ENCODE results near the gene RABGAP1. TPM values are rescaled to one million over a fixed set of nuclear protein-coding genes. Genes with fewer than 3 reads are reported as not detected.

The RABGAP1 gene
- polyA plus RNA-seq, 1 of the 3 experiments (the other 2 are of a cell fraction) = 20.2 TPM

- TF ChIP-seq TEAD4 (IDR thresholded peaks at IDR 0.05; ENCODE audit: borderline replicate concordance, insufficient read depth) (no peak), SIN3A (IDR thresholded peaks at IDR 0.05; ENCODE audit: borderline replicate concordance, low read depth, low read length) (no peak), MXI1 (IDR thresholded peaks at IDR 0.05; ENCODE audit: low read depth, low read length) (no peak), FOSL2 (IDR thresholded peaks at IDR 0.05; ENCODE audit: borderline replicate concordance, low read depth) (no peak)
Observed at GRCh38 chr9:122897969-122898368, 42.9 kb upstream of the RABGAP1 start (continued).

- no peak for DNase-seq
- no peaks in the 10 kb centered on the region for H3K27me3 ChIP-seq (ENCODE audit: insufficient read depth)
- ChIA-PET POLR2A (no interaction called here), CTCF (no interaction called here)
- peaks cover 13 to 28% of the 10 kb centered on the region in 2 experiments for H3K36me3 ChIP-seq (replicated peaks in 1 of 2; ENCODE audit: control insufficient read depth in 1 of 2, insufficient read depth in 2 of 2, low read length in 1 of 2)
- H3K4me3 ChIP-seq (ENCODE audit: low read depth in 2 of 2, low read length in 1 of 2) = peak overlapping the region; percentile 12 to 17; a peak in 3 of 4 replicates
- peaks cover 93% of the 10 kb centered on the region for H3K79me2 ChIP-seq (ENCODE audit: insufficient read depth)
- peak overlapping the region; percentile 18; the same call in 1 of the 2 replicates for H3K9ac ChIP-seq
- peaks cover 11% of the 10 kb centered on the region for H3F3A ChIP-seq (replicated peaks; ENCODE audit: insufficient read depth)
- no peak overlapping the region for H2AFZ ChIP-seq (ENCODE audit: low read depth)
- peaks cover 2 to 10% of the 10 kb centered on the region in 2 experiments; a peak in 2 of 4 replicates for H3K4me1 ChIP-seq (ENCODE audit: control insufficient read depth in 1 of 2, insufficient read depth in 2 of 2, low read depth in 1 of 2, low read length in 1 of 2)
- WGBS (ENCODE audit: low lambda C conversion rate) = 82% methylated on average over 2 of the region's 2 CpGs
- no peak for TF ChIP-seq TAF1 (IDR thresholded peaks at IDR 0.05; ENCODE audit: borderline replicate concordance, low read depth, low read length)
- TF ChIP-seq IRF3 (IDR thresholded peaks at IDR 0.05; ENCODE audit: low read depth, low read length) = no peak
- no peak for TF ChIP-seq TEAD4 (IDR thresholded peaks at IDR 0.05; ENCODE audit: borderline replicate concordance, insufficient read depth)
- TF ChIP-seq NFIC (IDR thresholded peaks at IDR 0.05; ENCODE audit: borderline replicate concordance) = no peak
- no peak for TF ChIP-seq EZH2phosphoT487 (IDR thresholded peaks at IDR 0.05; ENCODE audit: borderline replicate concordance, low read depth)
- TF ChIP-seq SIN3A (IDR thresholded peaks at IDR 0.05; ENCODE audit: borderline replicate concordance, low read depth, low read length) = no peak
- TF ChIP-seq GATA2 (CRISPR knock-in tag; IDR thresholded peaks at IDR 0.05) = no peak
- TF ChIP-seq FOXJ3 (CRISPR knock-in tag; IDR thresholded peaks at IDR 0.05) = no peak
- TF ChIP-seq MEF2A (IDR thresholded peaks at IDR 0.05; ENCODE audit: borderline replicate concordance, low read depth) = no peak
- H4K20me1 ChIP-seq (ENCODE audit: insufficient read depth) = peaks cover 26% of the 10 kb centered on the region
- no peaks in the 10 kb centered on the region for H3K9me2 ChIP-seq
- no peaks in the 10 kb centered on the region for H3K9me3 ChIP-seq
- H3K27ac ChIP-seq (ENCODE audit: low read depth in 2 of 2, low read length in 1 of 2) = peak overlapping the region; percentile 24 to 36; a peak in 3 of 4 replicates
- H3K4me2 ChIP-seq = peak overlapping the region; percentile 63
Observed at GRCh38 chr9:122900791-122901190, 40.0 kb upstream of the RABGAP1 start.

- ChIA-PET CTCF (interaction anchor here (1.3 to 1.5 kb wide), 2 partner anchors 87 to 805 kb away, joined by 3 to 5 read pairs; no protein-coding TSS in a partner anchor), POLR2A (no interaction called here)
- 1% methylated on average over 8 of the region's 8 CpGs for WGBS (ENCODE audit: low lambda C conversion rate)
- TF ChIP-seq IRF3 (IDR thresholded peaks at IDR 0.05; ENCODE audit: low read depth, low read length) = no peak
- no peak for TF ChIP-seq USF2 (IDR thresholded peaks at IDR 0.05; ENCODE audit: borderline replicate concordance, low read depth, low read length)
- TF ChIP-seq JUND (IDR thresholded peaks at IDR 0.05) = no peak
- no peak for TF ChIP-seq RAD21 (IDR thresholded peaks at IDR 0.05; ENCODE audit: low read length)
- no peak for TF ChIP-seq ELF1 (IDR thresholded peaks at IDR 0.05)
- no peak for TF ChIP-seq REST (IDR thresholded peaks at IDR 0.05; ENCODE audit: low read depth, low read length)
- TF ChIP-seq USF1 (IDR thresholded peaks at IDR 0.05; ENCODE audit: borderline replicate concordance, low read depth) = no peak
- TF ChIP-seq RCOR1 (IDR thresholded peaks at IDR 0.05; ENCODE audit: low read length) = no peak
Observed at GRCh38 chr9:122904466-122904822, 36.4 kb upstream of the RABGAP1 start.

More at GRCh38 chr9:122904466-122904822, 36.4 kb upstream of the RABGAP1 start:
- H3K4me2 ChIP-seq = peak overlapping the region; percentile 81
- no peaks in the 10 kb centered on the region for H3K27me3 ChIP-seq (ENCODE audit: insufficient read depth)
- no peaks in the 10 kb centered on the region for H3K9me3 ChIP-seq
- peaks cover 16 to 20% of the 10 kb centered on the region in 2 experiments for H3K36me3 ChIP-seq (replicated peaks in 1 of 2; ENCODE audit: control insufficient read depth in 1 of 2, insufficient read depth in 2 of 2, low read length in 1 of 2)
- H3K27ac ChIP-seq (ENCODE audit: low read depth in 2 of 2, low read length in 1 of 2) = peak overlapping the region; percentile 90
- H3K9me2 ChIP-seq = no peaks in the 10 kb centered on the region
- peak overlapping the region; percentile 97 for H3K9ac ChIP-seq
- peaks cover 22% of the 10 kb centered on the region for H3F3A ChIP-seq (replicated peaks; ENCODE audit: insufficient read depth)
- H3K4me1 ChIP-seq (ENCODE audit: control insufficient read depth in 1 of 2, insufficient read depth in 2 of 2, low read depth in 1 of 2, low read length in 1 of 2) = peaks cover 2 to 9% of the 10 kb centered on the region in 2 experiments; a peak in 2 of 4 replicates
- peak overlapping the region; percentile 47; the same call in 1 of the 2 replicates for H2AFZ ChIP-seq (ENCODE audit: low read depth)
- H3K79me2 ChIP-seq (ENCODE audit: insufficient read depth) = peaks cover 66% of the 10 kb centered on the region
- peak; percentile 63 for DNase-seq
- peaks cover 7% of the 10 kb centered on the region for H4K20me1 ChIP-seq (ENCODE audit: insufficient read depth)
- peak overlapping the region; percentile 90 to 95 for H3K4me3 ChIP-seq (ENCODE audit: low read depth in 2 of 2, low read length in 1 of 2)
